HFFc6 (cell line): ENCODE measurements around the gene ARFRP1. TPM values are rescaled to one million over a fixed set of nuclear protein-coding genes. Genes with fewer than 3 reads are reported as not detected.

Experiments
- DNase-seq: peaks from one replicate; pipeline ENCODE4 v3.0.0-alpha.2; 2018
- H3K27ac Mint-ChIP-seq: 2 replicates; pipeline ENCODE4 v1.8.0; 2020; ENCODE audit warnings: mild to moderate bottlenecking, mixed read lengths
- H3K27me3 Mint-ChIP-seq: 2 replicates; pipeline ENCODE4 v1.8.0; 2021; ENCODE audit warnings: mild to moderate bottlenecking, moderate library complexity, mixed read lengths; ENCODE audit not compliant: insufficient read depth
- H3K36me3 Mint-ChIP-seq: 2 replicates; pipeline ENCODE4 v1.8.0; 2021; ENCODE audit warnings: low read depth, mixed read lengths
- H3K4me1 Mint-ChIP-seq: 2 replicates; pipeline ENCODE4 v1.8.0; 2020; ENCODE audit warnings: low read depth, mixed read lengths
- H3K4me3 Mint-ChIP-seq: 2 replicates; pipeline ENCODE4 v1.8.0; 2020; ENCODE audit warnings: mild to moderate bottlenecking, moderate library complexity, mixed read lengths
- H3K9me3 Mint-ChIP-seq: 2 replicates; pipeline ENCODE4 v1.8.0; 2020; ENCODE audit warnings: mild to moderate bottlenecking, mixed read lengths
- CTCF ChIP-seq: fragments of 200-600 bp; sonication (generic); IDR thresholded peaks from 2 replicates; pipeline ENCODE4 v1.5.0; 2021; ENCODE audit warnings: antibody characterized with exemption, mild to moderate bottlenecking
- total RNA-seq, 6 experiments: library from RNA; stranded (reverse); fragmentation: NEBNext Ultra II Directional; extraction: Animal tissue kit (Norgen Biotek cat#: 25700); gene quantifications; 2 replicates in 1 of 6; 3 replicates in 5 of 6; pipeline ENCODE4 v1.2.3, GENCODE V29; 2021

The ARFRP1 gene
- total RNA-seq, 6 experiments from 2014 or later, result 35.1 to 44.2 (median 37.4) TPM

DNA sequence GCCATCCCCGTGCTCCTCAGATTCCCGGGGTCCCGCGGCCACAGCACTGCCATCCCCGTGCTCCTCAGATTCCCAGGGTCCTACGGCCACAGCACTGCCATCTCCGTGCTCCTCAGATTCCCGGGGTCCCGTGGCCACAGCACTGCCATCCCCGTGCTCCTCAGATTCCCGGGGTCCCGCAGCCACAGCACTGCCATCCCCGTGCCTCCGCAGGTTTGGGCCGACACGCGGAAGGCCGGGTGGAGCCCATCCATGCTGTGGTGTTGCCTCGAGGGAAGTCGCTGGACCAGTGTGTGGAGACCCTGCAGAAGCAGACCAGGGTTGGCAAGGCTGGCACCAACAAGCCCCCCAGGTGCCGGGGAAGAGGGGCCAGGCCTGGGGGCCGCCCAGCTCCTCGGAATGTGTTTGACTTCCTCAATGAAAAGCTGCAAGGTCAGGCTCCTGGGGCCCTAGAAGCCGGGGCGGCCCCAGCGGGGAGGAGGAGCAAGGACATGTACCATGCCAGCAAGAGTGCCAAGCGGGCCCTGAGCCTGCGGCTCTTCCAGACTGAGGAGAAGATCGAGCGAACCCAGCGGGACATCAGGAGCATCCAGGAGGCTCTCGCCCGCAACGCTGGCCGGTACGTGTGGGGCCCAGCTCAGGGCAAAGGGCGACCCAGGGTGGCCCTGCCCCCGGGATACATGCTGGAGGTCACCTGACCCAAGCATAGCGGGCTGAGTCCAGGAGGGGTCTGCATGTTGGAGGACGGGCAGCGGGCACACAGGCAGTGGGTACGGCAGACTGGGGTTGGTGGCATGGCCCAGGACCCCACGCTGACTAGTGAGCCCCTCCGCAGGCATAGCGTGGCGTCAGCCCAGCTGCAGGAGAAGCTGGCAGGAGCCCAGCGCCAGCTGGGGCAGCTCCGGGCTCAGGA, 27.4 kb upstream of the ARFRP1 start:
- DNase-seq, result no peak
- Mint-ChIP-seq H3K27ac (no peak overlapping the region), H3K27me3 (peaks cover 2% of the 10 kb centered on the region), H3K4me1 (no peaks in the 10 kb centered on the region), H3K36me3 (peaks cover 5% of the 10 kb centered on the region; the same call in 1 of the 2 replicates), H3K4me3 (no peak overlapping the region), H3K9me3 (no peaks in the 10 kb centered on the region)
- TF ChIP-seq CTCF, result no peak

DNA sequence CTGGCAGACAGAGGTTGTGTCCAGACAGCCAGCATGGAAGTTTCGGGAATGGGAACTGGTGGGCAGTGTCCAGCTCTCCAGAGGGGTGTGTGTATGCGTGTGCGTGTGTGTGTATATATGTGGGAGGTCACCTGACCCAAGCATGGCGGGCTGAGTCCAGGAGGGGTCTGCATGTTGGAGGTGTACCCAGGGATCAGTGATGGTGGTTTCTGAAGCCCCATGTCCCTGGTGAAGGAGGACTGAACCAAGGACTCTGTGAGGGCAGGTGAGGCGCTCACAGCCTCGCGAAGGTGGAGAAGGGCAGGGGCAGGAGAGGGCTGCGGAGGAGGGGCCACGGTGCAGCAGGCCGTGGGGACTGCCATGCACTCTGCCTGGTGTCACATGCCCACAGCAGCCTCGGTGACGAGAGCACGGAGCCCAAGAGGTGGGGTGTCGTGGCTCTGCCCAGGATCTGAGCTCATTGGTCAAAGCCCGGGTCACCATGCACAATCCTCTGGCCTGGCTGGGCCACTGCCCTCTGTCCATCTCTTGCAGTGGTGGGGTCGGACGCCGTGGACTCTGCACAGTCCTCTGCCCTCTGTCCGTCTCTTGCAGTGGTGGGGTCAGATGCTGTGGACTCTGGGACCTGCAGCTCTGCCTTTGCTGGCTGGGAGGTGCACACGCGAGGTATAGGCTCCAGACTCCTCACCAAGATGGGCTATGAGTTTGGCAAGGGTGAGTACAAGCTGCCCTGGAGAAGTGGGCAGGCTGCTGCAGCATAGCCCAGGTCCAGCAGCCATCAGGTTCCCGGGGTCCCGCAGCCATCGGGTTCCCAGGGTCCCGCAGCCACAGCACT, 26.6 kb upstream of the ARFRP1 start:
- H3K27ac Mint-ChIP-seq, result no peak overlapping the region
- H3K4me1 Mint-ChIP-seq, result no peaks in the 10 kb centered on the region
- no peak overlapping the region for H3K4me3 Mint-ChIP-seq
- H3K36me3 Mint-ChIP-seq, result peaks cover 13% of the 10 kb centered on the region
- H3K27me3 Mint-ChIP-seq, result peaks cover 2% of the 10 kb centered on the region
- DNase-seq, result no peak
- H3K9me3 Mint-ChIP-seq, result no peaks in the 10 kb centered on the region
- TF ChIP-seq CTCF, result no peak

GRCh38 chr20:63733579-63734081, 25.9 kb upstream of the ARFRP1 start:
- no peak overlapping the region for H3K27ac Mint-ChIP-seq
- H3K9me3 Mint-ChIP-seq, result no peaks in the 10 kb centered on the region
- H3K4me1 Mint-ChIP-seq, result no peaks in the 10 kb centered on the region
- TF ChIP-seq CTCF, result no peak
- DNase-seq, result no peak
- H3K4me3 Mint-ChIP-seq, result no peak overlapping the region
- peaks cover 15% of the 10 kb centered on the region for H3K36me3 Mint-ChIP-seq
- H3K27me3 Mint-ChIP-seq, result peaks cover 2% of the 10 kb centered on the region

DNA sequence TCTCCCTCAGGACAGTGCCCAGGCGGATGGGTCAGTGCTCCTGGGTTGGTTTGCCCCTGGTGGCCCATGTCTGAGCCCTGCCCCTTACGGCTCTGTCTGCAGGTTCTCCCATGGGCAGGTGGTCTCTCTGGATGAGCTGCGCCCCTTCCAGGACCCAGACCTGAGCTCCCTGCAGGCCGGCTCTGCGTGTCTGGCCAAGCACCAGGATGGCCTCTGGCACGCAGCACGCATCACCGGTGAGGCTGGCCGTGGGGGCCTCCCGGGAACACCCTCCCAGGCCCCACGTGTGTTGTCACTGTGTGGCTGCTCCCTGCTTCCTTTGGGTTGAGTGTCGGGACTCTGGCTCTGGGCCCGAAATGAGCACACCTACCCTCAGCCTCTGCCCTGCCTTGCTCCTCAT, 25.3 kb upstream of the ARFRP1 start:
- TF ChIP-seq CTCF, result no peak

GRCh38 chr20:63732118-63733095, 24.6 kb upstream of the ARFRP1 start:
- no peak for DNase-seq
- H3K9me3 Mint-ChIP-seq, result no peaks in the 10 kb centered on the region

More for the DNA sequence above, 25.3 kb upstream of the ARFRP1 start:
- Mint-ChIP-seq H3K36me3 (peaks cover 15% of the 10 kb centered on the region), H3K9me3 (no peaks in the 10 kb centered on the region), H3K27ac (no peak overlapping the region), H3K27me3 (peaks cover 2% of the 10 kb centered on the region), H3K4me1 (no peaks in the 10 kb centered on the region), H3K4me3 (no peak overlapping the region)
- DNase-seq, result no peak

More at GRCh38 chr20:63732118-63733095, 24.6 kb upstream of the ARFRP1 start:
- Mint-ChIP-seq H3K36me3 (peaks cover 15% of the 10 kb centered on the region), H3K4me1 (no peaks in the 10 kb centered on the region), H3K27me3 (peaks cover 2% of the 10 kb centered on the region), H3K4me3 (no peak overlapping the region), H3K27ac (no peak overlapping the region)
- no peak for TF ChIP-seq CTCF
